SJCRH30 (cell line): ENCODE measurements around the gene TOR4A. TPM values are rescaled to one million over a fixed set of nuclear protein-coding genes. Genes with fewer than 3 reads are reported as not detected.

Experiments
- DNase-seq, 2 experiments: peaks; one replicate each; pipeline ENCODE4 v3.0.0-alpha.2; 2015 to 2020
- H3K27ac ChIP-seq: fragments of 250-450 bp; sonication (Bioruptor Pico); 2 replicates; pipeline ENCODE4 v1.5.1; 2020; ENCODE audit warnings: mild to moderate bottlenecking, moderate library complexity
- H3K27me3 ChIP-seq: fragments of 250-450 bp; sonication (Bioruptor Pico); 2 replicates; pipeline ENCODE4 v1.5.1; 2020; ENCODE audit warnings: mild to moderate bottlenecking, moderate library complexity
- H3K36me3 ChIP-seq: fragments of 250-450 bp; sonication (Bioruptor Pico); 2 replicates; pipeline ENCODE4 v1.5.1; 2020; ENCODE audit warnings: mild to moderate bottlenecking, moderate library complexity
- H3K4me1 ChIP-seq: fragments of 250-450 bp; sonication (Bioruptor Pico); 2 replicates; pipeline ENCODE4 v1.5.1; 2020; ENCODE audit warnings: mild to moderate bottlenecking, moderate library complexity
- H3K4me3 ChIP-seq: fragments of 250-450 bp; sonication (Bioruptor Pico); 2 replicates; pipeline ENCODE4 v1.5.1; 2020; ENCODE audit warnings: mild to moderate bottlenecking, moderate library complexity
- H3K9me3 ChIP-seq: fragments of 250-450 bp; sonication (Bioruptor Pico); replicated peaks from 2 replicates; pipeline ENCODE4 v1.5.1; 2020; ENCODE audit warnings: mild to moderate bottlenecking, moderate library complexity
- total RNA-seq: library from RNA; depleted of rRNA; stranded (reverse); fragments of >200 nt; shearing (Covaris generic); gene quantifications from 2 replicates; pipeline ENCODE4 v1.2.3, GENCODE V29; 2014; rRNA removed

TOR4A gene
- total RNA-seq, result 4.0 and 4.4 TPM in 2 replicates

GRCh38 chr9:137277329-137278041 is at the start of gene TOR4A:
Gene TOR4A, plus strand, starts transcription at chr9:137277726. Its CDS starts 964 bp downstream, at chr9:137278690.
- peak; percentile 91 to 96 for DNase-seq
- Histone ChIP-seq H3K36me3 (peaks cover 4% of the 10 kb centered on the region; the same call in 1 of the 2 replicates), H3K4me1 (peaks cover 30% of the 10 kb centered on the region), H3K27ac (peak within 1 kb of the TSS; percentile 95), H3K27me3 (no peaks in the 10 kb centered on the region), H3K9me3 (no peaks in the 10 kb centered on the region), H3K4me3 (peak within 1 kb of the TSS; percentile 45)

GRCh38 chr9:137227853-137228505 is 49.5 kb upstream of the TOR4A start:
- no peak for DNase-seq
- Histone ChIP-seq H3K4me1 (peaks cover 35% of the 10 kb centered on the region), H3K27ac (no peak overlapping the region), H3K36me3 (no peaks in the 10 kb centered on the region), H3K9me3 (no peaks in the 10 kb centered on the region), H3K4me3 (no peak overlapping the region), H3K27me3 (peaks cover 25% of the 10 kb centered on the region)

- peaks cover 25% of the 10 kb centered on the region for H3K27me3 ChIP-seq
These were observed 49.0 kb upstream of the TOR4A start for GRCh38 chr9:137228506-137228967.

GRCh38 chr9:137228968-137229896 is 48.3 kb upstream of the TOR4A start:
- DNase-seq, result no peak
- H3K9me3 ChIP-seq, result no peaks in the 10 kb centered on the region
- H3K27me3 ChIP-seq, result peaks cover 25% of the 10 kb centered on the region
- H3K4me1 ChIP-seq, result peaks cover 31% of the 10 kb centered on the region
- H3K36me3 ChIP-seq, result no peaks in the 10 kb centered on the region
- no peak overlapping the region for H3K27ac ChIP-seq
- no peak overlapping the region for H3K4me3 ChIP-seq

More at GRCh38 chr9:137228506-137228967, 49.0 kb upstream of the TOR4A start:
- no peak for DNase-seq
- H3K4me1 ChIP-seq, result peaks cover 34% of the 10 kb centered on the region
- no peak overlapping the region for H3K4me3 ChIP-seq
- H3K9me3 ChIP-seq, result no peaks in the 10 kb centered on the region
- H3K36me3 ChIP-seq, result no peaks in the 10 kb centered on the region
- H3K27ac ChIP-seq, result no peak overlapping the region

- Histone ChIP-seq H3K27me3 (peaks cover 25% of the 10 kb centered on the region), H3K27ac (no peak overlapping the region), H3K4me3 (no peak overlapping the region), H3K4me1 (peaks cover 22% of the 10 kb centered on the region; the same call in 1 of the 2 replicates), H3K36me3 (no peaks in the 10 kb centered on the region), H3K9me3 (no peaks in the 10 kb centered on the region)
- no peak for DNase-seq
These were observed 47.4 kb upstream of the TOR4A start for GRCh38 chr9:137229903-137230704.

GRCh38 chr9:137230705-137231371 is 46.7 kb upstream of the TOR4A start, which contains the start of gene SLC34A3:
Gene SLC34A3, plus strand, starts transcription at chr9:137230901. Its CDS starts 802 bp downstream, at chr9:137231703.
- no peak for DNase-seq
- no peak within 1 kb of the TSS for H3K4me3 ChIP-seq
- no peaks in the 10 kb centered on the region for H3K9me3 ChIP-seq
- peaks cover 17% of the 10 kb centered on the region for H3K4me1 ChIP-seq
- H3K36me3 ChIP-seq, result no peaks in the 10 kb centered on the region
- H3K27ac ChIP-seq, result no peak within 1 kb of the TSS
- H3K27me3 ChIP-seq, result peaks cover 25% of the 10 kb centered on the region

- DNase-seq, result no peak
- no peak overlapping the region for H3K27ac ChIP-seq
- H3K9me3 ChIP-seq, result no peaks in the 10 kb centered on the region
- no peak overlapping the region for H3K4me3 ChIP-seq
- H3K4me1 ChIP-seq, result peaks cover 17% of the 10 kb centered on the region
- no peaks in the 10 kb centered on the region for H3K36me3 ChIP-seq
- peaks cover 25% of the 10 kb centered on the region for H3K27me3 ChIP-seq
These were observed 46.0 kb upstream of the TOR4A start for GRCh38 chr9:137231372-137232039.

GRCh38 chr9:137232101-137232500 is 45.4 kb upstream of the TOR4A start:
- Histone ChIP-seq H3K27me3 (peaks cover 25% of the 10 kb centered on the region), H3K27ac (no peak overlapping the region), H3K36me3 (no peaks in the 10 kb centered on the region), H3K4me1 (peaks cover 17% of the 10 kb centered on the region), H3K4me3 (no peak overlapping the region), H3K9me3 (no peaks in the 10 kb centered on the region)
- no peak for DNase-seq

- no peaks in the 10 kb centered on the region for H3K9me3 ChIP-seq
- DNase-seq, result no peak
- peaks cover 18% of the 10 kb centered on the region for H3K4me1 ChIP-seq
- H3K27me3 ChIP-seq, result peaks cover 25% of the 10 kb centered on the region
- no peak overlapping the region for H3K4me3 ChIP-seq
- H3K36me3 ChIP-seq, result no peaks in the 10 kb centered on the region
- no peak overlapping the region for H3K27ac ChIP-seq
These were observed 45.0 kb upstream of the TOR4A start for GRCh38 chr9:137232510-137232909.

- Histone ChIP-seq H3K36me3 (no peaks in the 10 kb centered on the region), H3K4me1 (peaks cover 26% of the 10 kb centered on the region), H3K9me3 (no peaks in the 10 kb centered on the region), H3K4me3 (no peak overlapping the region), H3K27me3 (peaks cover 22% of the 10 kb centered on the region), H3K27ac (no peak overlapping the region)
- no peak for DNase-seq
These were observed 44.2 kb upstream of the TOR4A start for GRCh38 chr9:137233143-137233980.

- H3K4me3 ChIP-seq, result no peak overlapping the region
- peaks cover 34% of the 10 kb centered on the region for H3K4me1 ChIP-seq
- H3K27ac ChIP-seq, result no peak overlapping the region
- DNase-seq, result no peak
- H3K27me3 ChIP-seq, result peaks cover 14% of the 10 kb centered on the region
- no peaks in the 10 kb centered on the region for H3K9me3 ChIP-seq
- no peaks in the 10 kb centered on the region for H3K36me3 ChIP-seq
These were observed 43.4 kb upstream of the TOR4A start for GRCh38 chr9:137234055-137234697.
